MM.1S (cell line): ENCODE data around the gene CLCC1.
"Not testable (repeated sequence)": the region's sequence is repeated elsewhere in the genome, so short reads cannot be mapped to it uniquely, and the experiment has no call there.

Experiments used
- DNase-seq: peaks from one replicate; pipeline ENCODE4 v3.0.0-alpha.2; 2015
- H2AFZ ChIP-seq: fragments of 300-600 bp; sonication (generic); 2 replicates; pipeline ENCODE4 v1.6.0; 2016; ENCODE audit warnings: antibody characterized with exemption, low read length
- H3F3A ChIP-seq: fragments of 300-600 bp; sonication (generic); 2 replicates; pipeline ENCODE4 v1.6.1; 2016; ENCODE audit warnings: mild to moderate bottlenecking, antibody characterized with exemption, low read length, moderate library complexity, mixed read lengths; ENCODE audit not compliant: insufficient read depth
- H3K27ac ChIP-seq: fragments of 300-600 bp; sonication (generic); 2 replicates; pipeline ENCODE4 v1.5.1; 2016; ENCODE audit warnings: mild to moderate bottlenecking, low read length
- H3K27me3 ChIP-seq: fragments of 300-600 bp; sonication (generic); replicated peaks from 2 replicates; pipeline ENCODE4 v1.6.0; 2016; ENCODE audit warnings: low read length; ENCODE audit not compliant: insufficient read depth
- H3K36me3 ChIP-seq: fragments of 300-600 bp; sonication (generic); replicated peaks from 2 replicates; pipeline ENCODE4 v1.6.1; 2016; ENCODE audit warnings: mild to moderate bottlenecking, low read length, mixed read lengths; ENCODE audit not compliant: insufficient read depth
- H3K4me1 ChIP-seq: fragments of 300-600 bp; sonication (generic); 2 replicates; pipeline ENCODE4 v1.6.1; 2016; ENCODE audit warnings: low read length, mixed read lengths
- H3K4me2 ChIP-seq: fragments of 300-600 bp; sonication (generic); 2 replicates; pipeline ENCODE4 v1.6.0; 2016; ENCODE audit warnings: low read depth, low read length
- H3K4me3 ChIP-seq: fragments of 300-600 bp; sonication (generic); 2 replicates; pipeline ENCODE4 v1.5.1; 2016; ENCODE audit warnings: low read length, mixed read lengths
- H3K79me2 ChIP-seq: fragments of 300-600 bp; sonication (generic); 2 replicates; pipeline ENCODE4 v1.6.1; 2016; ENCODE audit warnings: mixed run types, low read length, mixed read lengths
- H3K9ac ChIP-seq: fragments of 300-600 bp; sonication (generic); 2 replicates; pipeline ENCODE4 v1.6.1; 2016; ENCODE audit warnings: low read length, mixed read lengths
- H3K9me2 ChIP-seq: fragments of 300-600 bp; sonication (generic); replicated peaks from 2 replicates; pipeline ENCODE4 v1.6.1; 2016; ENCODE audit warnings: mild to moderate bottlenecking, low read length, mixed read lengths; ENCODE audit not compliant: insufficient read depth
- H3K9me3 ChIP-seq: fragments of 300-600 bp; sonication (generic); replicated peaks from 2 replicates; pipeline ENCODE4 v1.6.1; 2016; ENCODE audit warnings: mild to moderate bottlenecking, low read length, mixed read lengths; ENCODE audit not compliant: insufficient read depth
- H4K20me1 ChIP-seq: fragments of 300-600 bp; sonication (generic); 2 replicates; pipeline ENCODE4 v1.6.1; 2016; ENCODE audit warnings: mild to moderate bottlenecking, low read length, moderate library complexity, mixed read lengths; ENCODE audit not compliant: insufficient read depth
- CTCF ChIP-seq: fragments of 300-600 bp; sonication (generic); IDR thresholded peaks from 2 replicates; pipeline ENCODE4 v1.5.1; 2016; ENCODE audit warnings: antibody characterized with exemption, low read length, mixed read lengths
- EZH2 ChIP-seq: fragments of 300-600 bp; sonication (generic); optimal IDR thresholded peaks from 2 replicates; pipeline ENCODE3; 2017; ENCODE audit warnings: low read depth, mild to moderate bottlenecking, antibody characterized with exemption, low read length, mixed read lengths
- EZH2phosphoT487 ChIP-seq: fragments of 300-600 bp; sonication (generic); IDR thresholded peaks from 2 replicates; pipeline ENCODE4 v1.6.1; 2018; ENCODE audit warnings: antibody characterized with exemption, low read length

The CLCC1 gene

GRCh38 chr1:108936170-108936569, 27.1 kb downstream of the CLCC1 start:
- no peak overlapping the region for H3K27ac ChIP-seq
- H3K9me2 ChIP-seq = no peaks in the 10 kb centered on the region
- H3K36me3 ChIP-seq = no peaks in the 10 kb centered on the region
- H2AFZ ChIP-seq = no peak overlapping the region
- no peaks in the 10 kb centered on the region for H3K27me3 ChIP-seq
- no peaks in the 10 kb centered on the region for H4K20me1 ChIP-seq
- DNase-seq = no peak
- H3K79me2 ChIP-seq = no peaks in the 10 kb centered on the region
- TF ChIP-seq EZH2phosphoT487 = no peak
- H3F3A ChIP-seq = no peaks in the 10 kb centered on the region; the same call in 1 of the 2 replicates
- H3K4me3 ChIP-seq = no peak overlapping the region
- no peaks in the 10 kb centered on the region for H3K4me1 ChIP-seq
- H3K9me3 ChIP-seq = no peaks in the 10 kb centered on the region
- H3K9ac ChIP-seq = no peak overlapping the region
- H3K4me2 ChIP-seq = no peak overlapping the region

GRCh38 chr1:108933944-108934343, 29.3 kb downstream of the CLCC1 start:
- TF ChIP-seq EZH2phosphoT487 (no peak), CTCF (no peak), EZH2 (no peak)
- no peak overlapping the region for H3K27ac ChIP-seq
- no peaks in the 10 kb centered on the region for H3K9me2 ChIP-seq
- H3K4me3 ChIP-seq = no peak overlapping the region
- no peaks in the 10 kb centered on the region for H3K27me3 ChIP-seq
- no peak for DNase-seq
- H3K9ac ChIP-seq = no peak overlapping the region
- no peak overlapping the region for H2AFZ ChIP-seq
- H3K36me3 ChIP-seq = no peaks in the 10 kb centered on the region
- H3K9me3 ChIP-seq = no peaks in the 10 kb centered on the region
- H3K79me2 ChIP-seq = no peaks in the 10 kb centered on the region
- H3K4me2 ChIP-seq = no peak overlapping the region
- no peaks in the 10 kb centered on the region; the same call in 1 of the 2 replicates for H3F3A ChIP-seq
- H4K20me1 ChIP-seq = no peaks in the 10 kb centered on the region
- H3K4me1 ChIP-seq = no peaks in the 10 kb centered on the region

DNA sequence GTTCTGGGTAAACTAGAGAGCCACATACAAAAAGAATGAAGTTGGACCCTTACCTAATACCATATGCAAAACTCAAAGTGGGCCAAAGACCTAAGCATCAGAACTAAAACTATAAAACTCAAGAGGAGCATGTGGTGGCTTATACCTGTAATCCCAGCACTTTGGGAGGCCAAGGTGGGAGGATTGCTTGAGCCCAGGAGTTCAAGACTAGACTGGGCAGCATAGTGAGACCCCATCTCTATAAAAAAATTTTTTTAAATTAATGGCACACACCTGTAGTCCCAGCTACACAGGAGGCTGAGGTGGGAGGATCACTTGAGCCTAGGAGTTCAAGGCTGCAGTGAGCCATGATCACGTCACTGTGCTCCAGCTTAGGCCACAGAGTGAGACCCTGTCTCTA, 35.7 kb downstream of the CLCC1 start:
- not testable (repeated sequence) for H4K20me1 ChIP-seq, H3K36me3 ChIP-seq, H3K4me3 ChIP-seq, H3K9ac ChIP-seq, H3K27ac ChIP-seq, DNase-seq, H3K79me2 ChIP-seq, H2AFZ ChIP-seq, H3F3A ChIP-seq, H3K9me3 ChIP-seq, H3K27me3 ChIP-seq, H3K9me2 ChIP-seq, H3K4me2 ChIP-seq
- peaks cover 10% of the 10 kb centered on the region for H3K4me1 ChIP-seq

DNA sequence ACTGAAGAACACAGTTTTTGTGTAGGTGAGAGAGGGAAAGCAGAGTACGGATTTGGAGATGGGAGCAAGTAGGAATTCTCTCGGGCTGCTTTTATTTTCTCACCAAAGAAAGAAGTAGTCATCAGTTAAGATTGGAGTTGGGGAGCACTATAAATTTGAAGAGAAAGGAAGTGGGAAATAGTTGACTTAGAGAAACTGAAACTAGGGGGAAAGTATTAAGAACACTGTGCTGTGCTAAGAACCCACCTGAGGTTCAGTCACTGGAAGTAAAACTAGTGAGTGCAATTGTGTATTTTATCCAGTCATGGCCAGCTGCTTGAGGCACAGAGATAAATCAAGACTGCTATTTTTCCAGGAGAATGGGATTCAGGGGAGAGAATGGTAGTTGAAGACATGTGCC, 37.4 kb downstream of the CLCC1 start:
- H3K36me3 ChIP-seq = no peaks in the 10 kb centered on the region
- peaks cover 10% of the 10 kb centered on the region for H3K4me1 ChIP-seq
- no peak overlapping the region for H2AFZ ChIP-seq
- H3K27me3 ChIP-seq = no peaks in the 10 kb centered on the region
- H3K9me3 ChIP-seq = no peaks in the 10 kb centered on the region
- no peaks in the 10 kb centered on the region for H3K9me2 ChIP-seq
- H4K20me1 ChIP-seq = no peaks in the 10 kb centered on the region
- H3K79me2 ChIP-seq = no peaks in the 10 kb centered on the region
- no peak overlapping the region for H3K4me3 ChIP-seq
- no peak for DNase-seq
- no peak overlapping the region for H3K4me2 ChIP-seq
- no peak overlapping the region for H3K27ac ChIP-seq
- H3K9ac ChIP-seq = no peak overlapping the region
- no peaks in the 10 kb centered on the region for H3F3A ChIP-seq
- no peak for TF ChIP-seq CTCF
- no peak for TF ChIP-seq EZH2phosphoT487
- TF ChIP-seq EZH2 = no peak
